ENCODE measurements around the gene JAK1.

DNA sequence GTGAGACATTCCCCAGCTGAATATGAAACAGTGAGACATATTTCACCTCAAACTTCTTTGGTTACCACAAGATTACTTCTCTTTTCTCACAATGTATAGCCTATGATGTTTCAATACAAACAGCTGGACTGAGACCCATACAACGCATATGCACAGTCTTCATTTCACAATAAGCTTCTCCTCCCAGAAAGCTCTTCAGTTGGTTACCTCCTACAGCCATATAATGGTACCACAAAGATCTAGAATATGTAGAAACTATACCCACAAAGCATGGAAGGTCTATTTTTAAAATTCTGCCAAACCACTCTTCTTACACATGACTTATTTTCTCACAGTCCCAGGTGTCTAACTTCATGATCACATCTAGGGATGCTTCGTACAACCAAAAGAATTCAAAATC, 70.8 kb downstream of the JAK1 start:
- TF ChIP-seq, protein P1, sequence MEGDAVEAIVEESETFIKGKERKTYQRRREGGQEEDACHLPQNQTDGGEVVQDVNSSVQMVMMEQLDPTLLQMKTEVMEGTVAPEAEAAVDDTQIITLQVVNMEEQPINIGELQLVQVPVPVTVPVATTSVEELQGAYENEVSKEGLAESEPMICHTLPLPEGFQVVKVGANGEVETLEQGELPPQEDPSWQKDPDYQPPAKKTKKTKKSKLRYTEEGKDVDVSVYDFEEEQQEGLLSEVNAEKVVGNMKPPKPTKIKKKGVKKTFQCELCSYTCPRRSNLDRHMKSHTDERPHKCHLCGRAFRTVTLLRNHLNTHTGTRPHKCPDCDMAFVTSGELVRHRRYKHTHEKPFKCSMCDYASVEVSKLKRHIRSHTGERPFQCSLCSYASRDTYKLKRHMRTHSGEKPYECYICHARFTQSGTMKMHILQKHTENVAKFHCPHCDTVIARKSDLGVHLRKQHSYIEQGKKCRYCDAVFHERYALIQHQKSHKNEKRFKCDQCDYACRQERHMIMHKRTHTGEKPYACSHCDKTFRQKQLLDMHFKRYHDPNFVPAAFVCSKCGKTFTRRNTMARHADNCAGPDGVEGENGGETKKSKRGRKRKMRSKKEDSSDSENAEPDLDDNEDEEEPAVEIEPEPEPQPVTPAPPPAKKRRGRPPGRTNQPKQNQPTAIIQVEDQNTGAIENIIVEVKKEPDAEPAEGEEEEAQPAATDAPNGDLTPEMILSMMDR (IDR thresholded peaks at IDR 0.05): no peak
- no peak for TF ChIP-seq POLR2A (IDR thresholded peaks at IDR 0.05)
